ENCODE measurements around the gene GRAMD1A. TPM values are rescaled to one million over a fixed set of nuclear protein-coding genes. Genes with fewer than 3 reads are reported as not detected.

GRAMD1A gene
- total RNA-seq, 2 experiments from 2014 or later, result 106 to 114 TPM

GRCh38 chr19:35075202-35076025 is 75.3 kb downstream of the GRAMD1A start:
- DNase-seq, result no peak

GRCh38 chr19:35076026-35076370 is 75.9 kb downstream of the GRAMD1A start:
- CTCF ChIA-PET, result interaction anchor here (2.0 kb wide), 1 partner anchor 59 kb away, joined by 7 read pairs; the partner anchor contains the start of gene LGI4
- no peak overlapping the region for H3K4me3 Mint-ChIP-seq

More at GRCh38 chr19:35075202-35076025, 75.3 kb downstream of the GRAMD1A start:
- Mint-ChIP-seq H3K27me3 (no peaks in the 10 kb centered on the region), H3K36me3 (ENCODE audit: low read depth) (no peaks in the 10 kb centered on the region), H3K9me3 (no peaks in the 10 kb centered on the region), H3K4me3 (no peak overlapping the region), H3K27ac (peak overlapping the region; percentile 75), H3K4me1 (no peaks in the 10 kb centered on the region)
- POLR2A ChIA-PET, result no interaction called here
- CTCF ChIA-PET, result interaction anchor here (2.0 kb wide), 1 partner anchor 60 kb away, joined by 7 read pairs; the partner anchor contains the start of gene LGI4

More at GRCh38 chr19:35076026-35076370, 75.9 kb downstream of the GRAMD1A start:
- Mint-ChIP-seq H3K27ac (no peak overlapping the region), H3K36me3 (ENCODE audit: low read depth) (no peaks in the 10 kb centered on the region), H3K27me3 (no peaks in the 10 kb centered on the region), H3K9me3 (no peaks in the 10 kb centered on the region), H3K4me1 (no peaks in the 10 kb centered on the region)
- DNase-seq, result no peak
- POLR2A ChIA-PET, result no interaction called here

Other genes starting within 250 kb of the GRAMD1A start
- gene ZNF599, start 227.1 kb upstream of the GRAMD1A start, total RNA-seq, result 1 to 10 TPM; 5.3 to 6.1 TPM
- 1 to 10 TPM; 4.0 to 4.8 TPM for gene ZNF30, start 73.4 kb upstream of the GRAMD1A start, total RNA-seq
- gene ZNF792, start 36.1 kb upstream of the GRAMD1A start, total RNA-seq, result 10 to 100 TPM; 14.8 to 15.3 TPM
- under 1 TPM; 0.50 to 0.97 TPM for gene SCN1B, start 30.1 kb downstream of the GRAMD1A start, total RNA-seq
- not detected for gene HPN, start 41.4 kb downstream of the GRAMD1A start, total RNA-seq
- gene FXYD3, start 115.5 kb downstream of the GRAMD1A start, total RNA-seq, result not detected
- under 1 TPM; 0.37 to 0.40 TPM for gene LGI4, start 134.7 kb downstream of the GRAMD1A start, total RNA-seq
- 1 to 10 TPM; 1.0 to 1.8 TPM for gene FXYD1, start 138.5 kb downstream of the GRAMD1A start, total RNA-seq
- 1 to 10 TPM; 4.5 to 5.0 TPM for gene FXYD7, start 142.9 kb downstream of the GRAMD1A start, total RNA-seq
- 100 to 1,000 TPM; 455 to 524 TPM for gene FXYD5, start 154.4 kb downstream of the GRAMD1A start, total RNA-seq
- gene FAM187B, start 228.4 kb downstream of the GRAMD1A start, total RNA-seq, result not detected
- gene LSR, start 248.7 kb downstream of the GRAMD1A start, total RNA-seq, result 1 to 10 TPM; 3.5 to 3.6 TPM

Measured in activated CD4-positive, alpha-beta T cell treated with anti-CD3 and anti-CD28 coated beads, Interleukin-2, amount 10 ng/mL, durations not matched to agents 7 days and 5 days (primary cell).